ENCODE results near the gene AP5Z1.

Gene AP5Z1

GRCh38 chr7:4805984-4806300 is 30.5 kb downstream of the AP5Z1 start:
- no peak for DNase-seq

- no peak for DNase-seq
Measured at GRCh38 chr7:4806983-4807597, 31.7 kb downstream of the AP5Z1 start.

GRCh38 chr7:4807598-4808016 is 32.2 kb downstream of the AP5Z1 start:
- no peak for DNase-seq

GRCh38 chr7:4808026-4808425 is 32.6 kb downstream of the AP5Z1 start:
- DNase-seq = no peak

GRCh38 chr7:4808565-4808964 is 33.1 kb downstream of the AP5Z1 start:
- DNase-seq = no peak

GRCh38 chr7:4809091-4809591 is 33.7 kb downstream of the AP5Z1 start:
- DNase-seq = no peak

GRCh38 chr7:4809666-4810065 is 34.2 kb downstream of the AP5Z1 start:
- DNase-seq = no peak

GRCh38 chr7:4814433-4814832 is 39.0 kb downstream of the AP5Z1 start:
- DNase-seq = no peak

- DNase-seq = no peak
Measured at GRCh38 chr7:4815121-4815520, 39.7 kb downstream of the AP5Z1 start.

- no peak for DNase-seq
Measured at GRCh38 chr7:4815609-4816418, 40.4 kb downstream of the AP5Z1 start.

- no peak for DNase-seq
Measured at GRCh38 chr7:4816419-4817080, 41.1 kb downstream of the AP5Z1 start.

GRCh38 chr7:4817178-4817901 is 41.9 kb downstream of the AP5Z1 start:
- no peak for DNase-seq

- no peak for DNase-seq
Measured at GRCh38 chr7:4818000-4818794, 42.8 kb downstream of the AP5Z1 start.

- DNase-seq = no peak
Measured at GRCh38 chr7:4819560-4820404, 44.4 kb downstream of the AP5Z1 start.

- DNase-seq = no peak
Measured at GRCh38 chr7:4820405-4820966, 45.1 kb downstream of the AP5Z1 start.

- DNase-seq = no peak
Measured at GRCh38 chr7:4820967-4821471, 45.6 kb downstream of the AP5Z1 start.

- no peak for DNase-seq
Measured at GRCh38 chr7:4822677-4823076, 47.3 kb downstream of the AP5Z1 start.

- DNase-seq = no peak
Measured at GRCh38 chr7:4823441-4824119, 48.2 kb downstream of the AP5Z1 start.

- DNase-seq = no peak
Measured at GRCh38 chr7:4824120-4824775, 48.8 kb downstream of the AP5Z1 start.

GRCh38 chr7:4825081-4825480 is 49.7 kb downstream of the AP5Z1 start:
- DNase-seq = no peak

All from NK-92 treated with Interleukin-12 subunit alpha and Interleukin-12 subunit beta, amount 100 ng/mL, for 24 hours (cell line).